Measurements from ENCODE around the gene ENO2.

GRCh38 chr12:6873094-6874014 is 41.0 kb upstream of the ENO2 start, which contains the start of gene SPSB2:
- TF ChIP-seq POLR2AphosphoS5 (IDR thresholded peaks at IDR 0.05; ENCODE audit: low read depth, low read length) (no peak), POLR2A (IDR thresholded peaks at IDR 0.05; ENCODE audit: low read depth, low read length) (peak; percentile 60; the same call in 1 of the 2 replicates), TAF1 (IDR thresholded peaks at IDR 0.05; ENCODE audit: borderline replicate concordance, low read depth, low read length) (0 out of 2 replicates have a peak, but pooled peaks have one; percentile 1)
